Measurements from ENCODE around the gene DGKA.
"Not testable (repeated sequence)": the region's sequence is repeated elsewhere in the genome, so short reads cannot be mapped to it uniquely, and the experiment has no call there.

The DGKA gene

GRCh38 chr12:55984861-55985260 is 53.9 kb downstream of the DGKA start:
- Histone ChIP-seq H2BK120ac (ENCODE audit: low read depth, low read length) (no peak overlapping the region), H3K9me3 (ENCODE audit: control insufficient read depth, low read length) (no peaks in the 10 kb centered on the region)
- 86% methylated on average over 1 of the region's 2 CpGs for WGBS

GRCh38 chr12:55985341-55985740 is 54.4 kb downstream of the DGKA start:
- Histone ChIP-seq H3K9me3 (ENCODE audit: control insufficient read depth, low read length) (no peaks in the 10 kb centered on the region), H4K91ac (ENCODE audit: low read length) (no peak overlapping the region), H3K23ac (ENCODE audit: low read length in 2 of 2) (no peak overlapping the region), H2BK120ac (ENCODE audit: low read depth, low read length) (no peak overlapping the region), H2BK15ac (ENCODE audit: low read depth, poor library complexity, severe bottlenecking) (no peak overlapping the region), H3K4me1 (ENCODE audit: control insufficient read depth, insufficient read depth, low read depth, low read length) (peaks cover 6% of the 10 kb centered on the region), H3K27ac (ENCODE audit: low read length, poor library complexity, severe bottlenecking) (no peak overlapping the region), H3K4me3 (ENCODE audit: insufficient read depth in 1 of 2, low read depth in 1 of 2, low read length in 2 of 2) (no peak overlapping the region), H2AFZ (ENCODE audit: low read depth, low read length) (no peak overlapping the region), H3K18ac (ENCODE audit: low read depth in 1 of 2, low read length in 2 of 2) (no peak overlapping the region), H3K79me1 (replicated peaks; ENCODE audit: low read length, poor library complexity, severe bottlenecking) (peaks cover 11% of the 10 kb centered on the region), H4K8ac (ENCODE audit: low read length) (no peak overlapping the region), H2AK5ac (ENCODE audit: low read length, severe bottlenecking) (no peak overlapping the region), H3K9ac (ENCODE audit: low read length) (no peak overlapping the region), H3K14ac (ENCODE audit: low read length in 2 of 2) (no peak overlapping the region), H3K4me2 (ENCODE audit: low read length, poor library complexity, severe bottlenecking) (no peak overlapping the region), H2BK5ac (ENCODE audit: low read depth, low read length, poor library complexity, severe bottlenecking) (no peak overlapping the region), H3K36me3 (ENCODE audit: control insufficient read depth in 1 of 2, insufficient read depth in 2 of 2, low read depth in 1 of 2, low read length in 2 of 2) (peaks cover 54 to 81% of the 10 kb centered on the region in 2 experiments), H2BK12ac (ENCODE audit: low read length in 2 of 2) (no peak overlapping the region), H3K4ac (ENCODE audit: low read depth in 1 of 2, low read length in 2 of 2) (no peak overlapping the region), H3K27me3 (ENCODE audit: control insufficient read depth in 1 of 2, insufficient read depth in 1 of 2, low read length in 2 of 2) (no peaks in the 10 kb centered on the region)
- WGBS = 100% methylated on average over 1 of the region's 4 CpGs
- DNase-seq = no peak

More at GRCh38 chr12:55984861-55985260, 53.9 kb downstream of the DGKA start:
- H3K23ac ChIP-seq (ENCODE audit: low read length in 2 of 2) = no peak overlapping the region
- no peak overlapping the region for H3K27ac ChIP-seq (ENCODE audit: low read length, poor library complexity, severe bottlenecking)
- no peak overlapping the region for H4K8ac ChIP-seq (ENCODE audit: low read length)
- H3K9ac ChIP-seq (ENCODE audit: low read length) = no peak overlapping the region
- no peak overlapping the region for H3K4me2 ChIP-seq (ENCODE audit: low read length, poor library complexity, severe bottlenecking)
- no peak overlapping the region for H3K14ac ChIP-seq (ENCODE audit: low read length in 2 of 2)
- no peak overlapping the region for H2BK15ac ChIP-seq (ENCODE audit: low read depth, poor library complexity, severe bottlenecking)
- no peak overlapping the region for H4K91ac ChIP-seq (ENCODE audit: low read length)
- no peak overlapping the region for H2BK12ac ChIP-seq (ENCODE audit: low read length in 2 of 2)
- no peak for DNase-seq
- no peak overlapping the region for H2AFZ ChIP-seq (ENCODE audit: low read depth, low read length)
- H2BK5ac ChIP-seq (ENCODE audit: low read depth, low read length, poor library complexity, severe bottlenecking) = no peak overlapping the region
- H3K4me3 ChIP-seq (ENCODE audit: insufficient read depth in 1 of 2, low read depth in 1 of 2, low read length in 2 of 2) = no peak overlapping the region
- H3K27me3 ChIP-seq (ENCODE audit: control insufficient read depth in 1 of 2, insufficient read depth in 1 of 2, low read length in 2 of 2) = no peaks in the 10 kb centered on the region
- peaks cover 11% of the 10 kb centered on the region for H3K79me1 ChIP-seq (replicated peaks; ENCODE audit: low read length, poor library complexity, severe bottlenecking)
- H2AK5ac ChIP-seq (ENCODE audit: low read length, severe bottlenecking) = no peak overlapping the region
- no peak overlapping the region for H3K18ac ChIP-seq (ENCODE audit: low read depth in 1 of 2, low read length in 2 of 2)
- peaks cover 6% of the 10 kb centered on the region for H3K4me1 ChIP-seq (ENCODE audit: control insufficient read depth, insufficient read depth, low read depth, low read length)
- no peak overlapping the region for H3K4ac ChIP-seq (ENCODE audit: low read depth in 1 of 2, low read length in 2 of 2)
- peaks cover 53 to 80% of the 10 kb centered on the region in 2 experiments for H3K36me3 ChIP-seq (ENCODE audit: control insufficient read depth in 1 of 2, insufficient read depth in 2 of 2, low read depth in 1 of 2, low read length in 2 of 2)

GRCh38 chr12:55985976-55986375 is 55.0 kb downstream of the DGKA start:
- H2BK120ac ChIP-seq (ENCODE audit: low read depth, low read length); H2BK12ac ChIP-seq (ENCODE audit: low read length in 2 of 2); H2BK5ac ChIP-seq (ENCODE audit: low read depth, low read length, poor library complexity, severe bottlenecking); H3K9ac ChIP-seq (ENCODE audit: low read length); H3K9me3 ChIP-seq (ENCODE audit: control insufficient read depth, low read length); H3K4me3 ChIP-seq (ENCODE audit: insufficient read depth in 1 of 2, low read depth in 1 of 2, low read length in 2 of 2); H3K27ac ChIP-seq (ENCODE audit: low read length, poor library complexity, severe bottlenecking); H4K8ac ChIP-seq (ENCODE audit: low read length); H3K27me3 ChIP-seq (ENCODE audit: control insufficient read depth in 1 of 2, insufficient read depth in 1 of 2, low read length in 2 of 2); H3K4me1 ChIP-seq (ENCODE audit: control insufficient read depth, insufficient read depth, low read depth, low read length); H3K4ac ChIP-seq (ENCODE audit: low read depth in 1 of 2, low read length in 2 of 2); H3K18ac ChIP-seq (ENCODE audit: low read depth in 1 of 2, low read length in 2 of 2); H2AFZ ChIP-seq (ENCODE audit: low read depth, low read length); H3K23ac ChIP-seq (ENCODE audit: low read length in 2 of 2); DNase-seq; H2AK5ac ChIP-seq (ENCODE audit: low read length, severe bottlenecking); H4K91ac ChIP-seq (ENCODE audit: low read length); H3K14ac ChIP-seq (ENCODE audit: low read length in 2 of 2); H2BK15ac ChIP-seq (ENCODE audit: low read depth, poor library complexity, severe bottlenecking); H3K4me2 ChIP-seq (ENCODE audit: low read length, poor library complexity, severe bottlenecking): not testable (repeated sequence)
- WGBS = 96% methylated on average over 7 of the region's 7 CpGs
- H3K36me3 ChIP-seq (ENCODE audit: control insufficient read depth in 1 of 2, insufficient read depth in 2 of 2, low read depth in 1 of 2, low read length in 2 of 2) = peaks cover 53 to 82% of the 10 kb centered on the region in 2 experiments
- peaks cover 11% of the 10 kb centered on the region for H3K79me1 ChIP-seq (replicated peaks; ENCODE audit: low read length, poor library complexity, severe bottlenecking)

- no peak overlapping the region for H2BK120ac ChIP-seq (ENCODE audit: low read depth, low read length)
- no peak overlapping the region for H2BK15ac ChIP-seq (ENCODE audit: low read depth, poor library complexity, severe bottlenecking)
- no peak overlapping the region for H3K4me3 ChIP-seq (ENCODE audit: insufficient read depth in 1 of 2, low read depth in 1 of 2, low read length in 2 of 2)
- no peak overlapping the region for H3K14ac ChIP-seq (ENCODE audit: low read length in 2 of 2)
- no peak overlapping the region for H3K4ac ChIP-seq (ENCODE audit: low read depth in 1 of 2, low read length in 2 of 2)
- H4K8ac ChIP-seq (ENCODE audit: low read length) = no peak overlapping the region
- H3K79me1 ChIP-seq (replicated peaks; ENCODE audit: low read length, poor library complexity, severe bottlenecking) = peaks cover 9% of the 10 kb centered on the region
- no peaks in the 10 kb centered on the region for H3K9me3 ChIP-seq (ENCODE audit: control insufficient read depth, low read length)
- H2AFZ ChIP-seq (ENCODE audit: low read depth, low read length) = no peak overlapping the region
- no peak overlapping the region for H4K91ac ChIP-seq (ENCODE audit: low read length)
- no peak overlapping the region for H3K9ac ChIP-seq (ENCODE audit: low read length)
- no peak overlapping the region for H3K23ac ChIP-seq (ENCODE audit: low read length in 2 of 2)
- H3K27ac ChIP-seq (ENCODE audit: low read length, poor library complexity, severe bottlenecking) = no peak overlapping the region
- H3K27me3 ChIP-seq (ENCODE audit: control insufficient read depth in 1 of 2, insufficient read depth in 1 of 2, low read length in 2 of 2) = no peaks in the 10 kb centered on the region
- no peak overlapping the region for H3K18ac ChIP-seq (ENCODE audit: low read depth in 1 of 2, low read length in 2 of 2)
- H3K36me3 ChIP-seq (ENCODE audit: control insufficient read depth in 1 of 2, insufficient read depth in 2 of 2, low read depth in 1 of 2, low read length in 2 of 2) = peaks cover 63 to 84% of the 10 kb centered on the region in 2 experiments
- H3K4me2 ChIP-seq (ENCODE audit: low read length, poor library complexity, severe bottlenecking) = no peak overlapping the region
- H3K4me1 ChIP-seq (ENCODE audit: control insufficient read depth, insufficient read depth, low read depth, low read length) = no peaks in the 10 kb centered on the region
- H2BK5ac ChIP-seq (ENCODE audit: low read depth, low read length, poor library complexity, severe bottlenecking) = no peak overlapping the region
- no peak overlapping the region for H2AK5ac ChIP-seq (ENCODE audit: low read length, severe bottlenecking)
- no peak for DNase-seq
- no peak overlapping the region for H2BK12ac ChIP-seq (ENCODE audit: low read length in 2 of 2)
- 94% methylated on average over 3 of the region's 3 CpGs for WGBS
Observed at GRCh38 chr12:55991110-55991509, 60.1 kb downstream of the DGKA start.
